Pancreas (tissue), 10 donors: ENCODE measurements around the gene ATG7. TPM values are rescaled to one million over a fixed set of nuclear protein-coding genes. Genes with fewer than 3 reads are reported as not detected.
"Not testable (repeated sequence)": the region's sequence is repeated elsewhere in the genome, so short reads cannot be mapped to it uniquely, and the experiment has no call there.

Experiments used
- ATAC-seq, 4 donors: fragments of 200-7000 bp; cut with Tn5 transposase; one replicate each; pipeline versions ENCODE4 v1.8.0 to v1.9.1; 2020; ENCODE audit warnings: mild to moderate bottlenecking in 4 of 4, moderate library complexity in 4 of 4
- DNase-seq, 6 donors: peaks; one replicate each; pipeline ENCODE4 v3.0.0-alpha.2; 2020
- FAIRE-seq: peaks from 2 replicates; lab custom pipeline; 2012; peaks lifted over from hg19 to GRCh38; lab: Jason Lieb, UNC
- H3K27ac ChIP-seq, 4 donors: fragments of 200-600 bp; sonication (generic); 1 replicate in 3 of 4; 2 replicates in 1 of 4; pipeline versions ENCODE4 v1.5.0 to v1.8.0; 2020
- H3K27me3 ChIP-seq, 4 donors: fragments of 200-600 bp; one replicate each; pipeline ENCODE4 v1.8.0; 2021
- H3K36me3 ChIP-seq, 3 donors: fragments of 200-600 bp; sonication (generic) in 1 of 3; one replicate each; pipeline versions ENCODE4 v1.5.0 to v1.8.0; 2020 to 2021
- H3K4me1 ChIP-seq, 3 donors: fragments of 200-600 bp; one replicate each; pipeline ENCODE4 v1.8.0; 2021
- H3K4me3 ChIP-seq, 4 donors: fragments of 200-600 bp; sonication (generic) in 2 of 4; one replicate each; pipeline versions ENCODE4 v1.5.0 to v1.8.0; 2020 to 2021
- H3K9me3 ChIP-seq, 4 donors: fragments of 200-600 bp; one replicate each; pipeline ENCODE4 v1.8.0; 2021
- WGBS, 2 donors: extraction: QIAGEN DNeasy Blood & Tissue Kit; methylation state at CpG; one replicate each; pipeline ENCODE4 v1.1.7; 2013; 5-methylcytosine and 5-hydroxymethylcytosine counted together
- intact Hi-C, 3 donors: fragments of 100-400 bp; cut with DNase I; formaldehyde crosslinking; loops; one replicate each; pipeline versions ENCODE4 v1.11.1 to v1.14.2; 2022
- polyA plus RNA-seq, 2 donors: library from polyadenylated mRNA; stranded (reverse); fragments of 200-250 nt; gene quantifications; one replicate each; pipeline ENCODE4 v1.2.3, GENCODE V29; 2013
- total RNA-seq, 6 donors: library from RNA; stranded (reverse); fragmentation: NEBNext Ultra II Directional in 4 of 6; extraction: Animal tissue kit (Norgen Biotek cat#: 25700) in 4 of 6; gene quantifications; one replicate each; pipeline versions ENCODE4 v1.2.1 to v1.2.4, GENCODE V29; 2021 to 2023
- TF ChIP-seq, protein P1 (sequence below), 4 donors: fragments of 200-600 bp; sonication (generic) in 3 of 4; IDR thresholded peaks; one replicate each; pipeline versions ENCODE4 v1.5.0 to v1.8.0; 2021; ENCODE audit warnings: antibody characterized with exemption in 4 of 4
- donor health status: healthy with polysubstance abuse.
- donor health status: DM: no; HTN: no; CAD: no; lungs with moderate emphysema.
- donor health status: DM: no; HTN: no; CAD: no.
- donor health status: control.
- donor health status: control.
- donor health status: Bipolar disorder and iron deficiency.
- donor health status: DM: yes; HTN: yes; CAD: no.
- donor health status: DM: no; HTN: no; CAD: no.
- donor health status: DM: no; HTN: no; CAD: no.
- donor health status: DM: yes; HTN: yes; CAD: no.

Gene ATG7
- total and polyA plus RNA-seq, 8 donors = 5.1 to 28.0 (median 15.7) TPM

DNA sequence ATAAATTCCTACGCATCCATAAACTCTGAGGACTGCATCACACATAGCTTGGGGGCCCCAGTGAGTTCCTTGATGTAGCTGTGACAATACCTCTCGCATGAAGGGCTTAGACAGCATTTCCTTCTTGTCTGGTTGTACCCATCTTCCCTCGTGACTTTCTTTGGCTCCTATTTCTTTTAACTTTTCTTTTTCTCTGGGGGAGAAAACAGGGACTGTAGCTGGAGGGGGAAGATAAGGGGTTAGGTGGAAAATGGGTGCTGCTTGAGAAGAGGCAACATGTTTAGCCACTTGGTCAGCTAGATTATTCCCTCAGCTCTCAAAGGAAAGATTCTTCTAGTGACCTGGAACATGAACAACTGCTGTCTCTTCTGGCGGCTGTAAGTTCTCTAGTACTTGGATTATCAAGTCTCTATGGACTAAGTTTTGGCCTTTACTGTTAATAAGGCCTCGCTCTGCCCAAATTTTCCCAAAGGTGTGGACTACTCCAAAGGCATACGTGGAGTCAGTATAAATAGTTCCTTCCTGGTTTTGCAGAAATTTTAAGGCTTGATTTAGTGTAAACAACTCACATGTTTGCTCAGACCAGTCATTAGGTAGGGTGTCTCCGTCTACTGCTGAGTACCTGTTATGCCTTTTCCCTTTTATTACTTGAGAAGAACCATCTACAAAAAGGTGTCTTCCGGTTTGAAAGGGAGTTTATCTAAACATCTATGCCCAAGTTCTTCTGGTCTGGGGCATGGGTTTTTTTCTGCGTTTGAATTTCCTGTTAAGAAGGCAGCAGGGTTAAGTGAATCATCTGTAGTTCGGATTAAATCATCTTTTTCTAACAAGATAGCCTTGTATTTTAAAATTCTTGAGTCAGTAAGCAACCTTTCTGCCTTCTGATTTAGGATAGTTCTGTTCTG, 21.0 kb upstream of the ATG7 start:
- Histone ChIP-seq H3K27ac (no peak overlapping the region), H3K4me1 (no peaks in the 10 kb centered on the region), H3K27me3 (no peaks in the 10 kb centered on the region), H3K36me3 (no peaks in the 10 kb centered on the region), H3K4me3 (no peak overlapping the region), H3K9me3 (no peaks in the 10 kb centered on the region)
- intact Hi-C loops = no loop called here
- FAIRE-seq (no peak), ATAC-seq (no peak), DNase-seq (no peak)
- TF ChIP-seq, protein P1, sequence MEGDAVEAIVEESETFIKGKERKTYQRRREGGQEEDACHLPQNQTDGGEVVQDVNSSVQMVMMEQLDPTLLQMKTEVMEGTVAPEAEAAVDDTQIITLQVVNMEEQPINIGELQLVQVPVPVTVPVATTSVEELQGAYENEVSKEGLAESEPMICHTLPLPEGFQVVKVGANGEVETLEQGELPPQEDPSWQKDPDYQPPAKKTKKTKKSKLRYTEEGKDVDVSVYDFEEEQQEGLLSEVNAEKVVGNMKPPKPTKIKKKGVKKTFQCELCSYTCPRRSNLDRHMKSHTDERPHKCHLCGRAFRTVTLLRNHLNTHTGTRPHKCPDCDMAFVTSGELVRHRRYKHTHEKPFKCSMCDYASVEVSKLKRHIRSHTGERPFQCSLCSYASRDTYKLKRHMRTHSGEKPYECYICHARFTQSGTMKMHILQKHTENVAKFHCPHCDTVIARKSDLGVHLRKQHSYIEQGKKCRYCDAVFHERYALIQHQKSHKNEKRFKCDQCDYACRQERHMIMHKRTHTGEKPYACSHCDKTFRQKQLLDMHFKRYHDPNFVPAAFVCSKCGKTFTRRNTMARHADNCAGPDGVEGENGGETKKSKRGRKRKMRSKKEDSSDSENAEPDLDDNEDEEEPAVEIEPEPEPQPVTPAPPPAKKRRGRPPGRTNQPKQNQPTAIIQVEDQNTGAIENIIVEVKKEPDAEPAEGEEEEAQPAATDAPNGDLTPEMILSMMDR (IDR thresholded peaks at IDR 0.05) = no peak
- 53 to 57% methylated on average over 10 of the region's 10 CpGs for WGBS, 2 donors

DNA sequence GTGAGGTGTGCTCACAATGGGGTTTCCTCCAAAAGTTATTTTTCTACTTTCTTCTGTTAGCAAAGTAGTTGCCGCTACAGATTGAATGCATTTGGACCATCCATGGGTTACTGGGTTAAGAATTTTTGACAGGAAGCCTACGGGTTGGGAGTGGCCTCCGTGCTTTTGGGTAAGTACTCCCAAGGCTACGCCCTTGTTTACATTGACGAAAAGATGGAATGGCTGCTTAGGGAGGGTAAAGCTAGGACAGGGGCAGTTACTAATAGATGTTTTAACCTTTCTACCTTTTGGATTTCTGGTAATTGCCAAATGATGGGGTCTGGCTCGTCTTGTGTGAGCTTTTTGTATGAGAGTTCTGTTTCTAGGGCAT, 20.4 kb upstream of the ATG7 start:
- Histone ChIP-seq H3K4me3 (no peak overlapping the region), H3K4me1 (no peaks in the 10 kb centered on the region), H3K36me3 (no peaks in the 10 kb centered on the region), H3K27ac (no peak overlapping the region), H3K27me3 (no peaks in the 10 kb centered on the region), H3K9me3 (no peaks in the 10 kb centered on the region)
- 64 to 72% methylated on average over 6 of the region's 6 CpGs for WGBS, 2 donors
- TF ChIP-seq, protein P1 (IDR thresholded peaks at IDR 0.05) = no peak
- intact Hi-C loops = no loop called here
- no peak for ATAC-seq
- no peak for DNase-seq
- no peak for FAIRE-seq

DNA sequence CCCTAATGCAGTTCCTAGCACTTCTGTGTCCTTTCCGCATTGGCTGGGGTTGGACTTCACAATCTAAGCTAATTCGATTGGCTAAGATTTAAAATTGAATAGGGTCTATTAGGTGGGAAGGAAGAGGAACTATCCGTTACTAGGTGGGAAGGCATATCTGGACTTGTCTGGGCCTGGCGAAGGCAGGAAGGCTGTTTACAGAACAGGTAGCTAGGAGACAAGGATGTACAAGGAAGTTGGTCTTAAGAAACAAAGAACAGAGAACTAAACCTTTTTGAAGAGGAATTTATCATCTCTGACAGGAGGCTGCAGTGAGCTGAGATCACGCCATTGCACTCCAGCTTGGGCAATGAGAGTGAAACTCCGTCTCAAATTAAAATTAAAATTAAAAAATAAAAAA, 17.3 kb upstream of the ATG7 start:
- Histone ChIP-seq H3K9me3 (no peaks in the 10 kb centered on the region), H3K27me3 (no peaks in the 10 kb centered on the region), H3K36me3 (no peaks in the 10 kb centered on the region), H3K27ac (no peak overlapping the region), H3K4me1 (no peaks in the 10 kb centered on the region), H3K4me3 (no peak overlapping the region)
- TF ChIP-seq, protein P1 (IDR thresholded peaks at IDR 0.05) = no peak
- WGBS, 2 donors = 70 to 76% methylated on average over 6 of the region's 6 CpGs
- ATAC-seq (no peak), FAIRE-seq (no peak), DNase-seq (no peak)
- intact Hi-C loops = no loop called here

DNA sequence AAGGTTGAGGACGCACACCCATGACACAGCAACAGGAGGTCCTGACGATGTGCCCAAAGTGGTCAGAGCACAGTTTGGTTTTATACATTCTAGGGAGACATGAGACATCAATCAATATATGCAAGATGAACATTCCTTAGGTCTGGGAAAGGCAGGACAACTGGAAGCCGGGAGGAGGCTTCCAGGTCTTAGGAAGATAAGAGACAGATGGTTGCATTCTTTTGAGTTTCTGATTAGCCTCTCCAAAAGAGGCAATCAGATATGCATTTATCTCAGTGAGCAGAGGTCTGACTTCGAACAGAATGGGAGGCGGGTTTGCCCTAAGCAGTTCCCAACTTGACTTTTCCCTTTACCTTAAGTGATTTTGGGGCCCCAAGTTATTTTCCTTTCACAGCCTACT, 16.7 kb upstream of the ATG7 start:
- 42 to 53% methylated on average over 5 of the region's 5 CpGs for WGBS, 2 donors
- FAIRE-seq, H3K9me3 ChIP-seq, H3K27me3 ChIP-seq, H3K4me3 ChIP-seq, ATAC-seq, intact Hi-C loops, H3K36me3 ChIP-seq, H3K4me1 ChIP-seq, H3K27ac ChIP-seq, DNase-seq: not testable (repeated sequence)

DNA sequence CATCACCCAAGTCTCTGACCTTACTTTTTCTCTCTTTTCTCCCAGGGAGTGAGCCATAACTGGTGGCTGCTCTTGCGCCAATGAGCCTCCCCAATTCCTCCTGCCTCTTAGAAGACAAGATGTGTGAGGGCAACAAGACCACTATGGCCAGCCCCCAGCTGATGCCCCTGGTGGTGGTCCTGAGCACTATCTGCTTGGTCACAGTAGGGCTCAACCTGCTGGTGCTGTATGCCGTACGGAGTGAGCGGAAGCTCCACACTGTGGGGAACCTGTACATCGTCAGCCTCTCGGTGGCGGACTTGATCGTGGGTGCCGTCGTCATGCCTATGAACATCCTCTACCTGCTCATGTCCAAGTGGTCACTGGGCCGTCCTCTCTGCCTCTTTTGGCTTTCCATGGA, 13.2 kb upstream of the ATG7 start:
- H3K9me3 ChIP-seq = no peaks in the 10 kb centered on the region
- TF ChIP-seq, protein P1 (IDR thresholded peaks at IDR 0.05) = no peak
- ATAC-seq (no peak), DNase-seq (peak in 1 of 6 donors; percentile 37), FAIRE-seq (no peak)
- H3K4me3 ChIP-seq = no peak overlapping the region
- no peak overlapping the region for H3K27ac ChIP-seq
- no peaks in the 10 kb centered on the region for H3K36me3 ChIP-seq
- intact Hi-C loops = no loop called here
- H3K27me3 ChIP-seq = no peaks in the 10 kb centered on the region
- no peaks in the 10 kb centered on the region for H3K4me1 ChIP-seq
- 84 to 92% methylated on average over 11 of the region's 11 CpGs for WGBS, 2 donors
